Measurements from ENCODE around the gene ITGB3BP. TPM values are rescaled to one million over a fixed set of nuclear protein-coding genes. Genes with fewer than 3 reads are reported as not detected.

Gene ITGB3BP
- total and polyA plus RNA-seq, 2 of the 13 experiments (the other 11 are each of a cell fraction or from before 2014, with no cell fraction given) = 19.0 to 46.5 TPM

- no peak for TF ChIP-seq DZIP1 (CRISPR knock-in tag; IDR thresholded peaks at IDR 0.05)
- peak; percentile 92 for TF ChIP-seq RFX1 (IDR thresholded peaks at IDR 0.05)
- no peak for TF ChIP-seq REXO4 (CRISPR knock-in tag; IDR thresholded peaks at IDR 0.05; ENCODE audit: borderline replicate concordance)
- peak; percentile 70; the same call in 1 of the 2 replicates for TF ChIP-seq AHDC1 (CRISPR knock-in tag; IDR thresholded peaks at IDR 0.05; ENCODE audit: borderline replicate concordance)
- peak; percentile 32 for TF ChIP-seq DBP (CRISPR knock-in tag; IDR thresholded peaks at IDR 0.05; ENCODE audit: not compliant biosample characterization)
- TF ChIP-seq IRF1 (CRISPR knock-in tag; IDR thresholded peaks at IDR 0.05; ENCODE audit: low read depth) = no peak
- no peak for TF ChIP-seq SAFB2 (CRISPR knock-in tag; IDR thresholded peaks at IDR 0.05; ENCODE audit: borderline replicate concordance, low read depth)
- no peak for TF ChIP-seq HHEX (CRISPR knock-in tag; IDR thresholded peaks at IDR 0.05)
- TF ChIP-seq ZNF496 (CRISPR knock-in tag; IDR thresholded peaks at IDR 0.05; ENCODE audit: insufficient replicate concordance) = no peak
- TF ChIP-seq ZBTB4 (CRISPR knock-in tag; IDR thresholded peaks at IDR 0.05; ENCODE audit: borderline replicate concordance) = 0 out of 2 replicates have a peak, but pooled peaks have one; percentile 23
- no peak for TF ChIP-seq ZNF879 (CRISPR knock-in tag; IDR thresholded peaks at IDR 0.05)
- no peak for TF ChIP-seq ZNF138 (CRISPR knock-in tag; IDR thresholded peaks at IDR 0.05; ENCODE audit: low read depth)
- TF ChIP-seq ARHGAP35 (CRISPR knock-in tag; IDR thresholded peaks at IDR 0.05; ENCODE audit: borderline replicate concordance) = peak; percentile 48; the same call in 1 of the 2 replicates
- no peak for TF ChIP-seq MBNL3 (CRISPR knock-in tag; conservative IDR thresholded peaks at IDR 0.05)
Measured at GRCh38 chr1:63522891-63523728, at the start of gene ITGB3BP, which contains the start of gene EFCAB7 (continued).
